ENCODE data around the gene RBP5.

Gene RBP5

DNA sequence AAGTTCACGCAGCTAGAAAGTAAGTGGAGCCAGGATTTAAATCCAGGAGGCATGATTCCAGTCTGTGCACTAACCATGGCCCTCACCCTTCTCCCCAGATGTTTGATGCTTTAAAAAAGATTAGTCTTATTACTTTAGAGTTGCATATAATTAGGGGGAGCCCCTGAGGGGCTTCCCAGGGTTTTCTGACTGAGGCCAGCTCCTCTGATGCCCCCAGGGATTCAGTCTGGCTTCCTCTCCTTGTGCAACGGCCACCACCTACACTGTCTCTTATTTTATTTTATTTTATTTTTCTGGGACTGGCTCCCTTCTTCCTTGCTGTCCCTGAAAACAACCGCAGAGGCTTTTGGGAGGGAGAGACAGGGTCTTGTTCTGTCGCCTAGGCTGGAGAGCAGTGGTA lies 24.1 kb upstream of the RBP5 start:
- Histone ChIP-seq H3K4me1 (ENCODE audit: low read length) (no peaks in the 10 kb centered on the region), H3K36me3 (replicated peaks; ENCODE audit: low read depth, low read length) (no peaks in the 10 kb centered on the region), H3K9ac (ENCODE audit: low read length) (no peak overlapping the region), H3K9me3 (ENCODE audit: insufficient read depth, low read length) (no peaks in the 10 kb centered on the region), H3K4me2 (ENCODE audit: low read length) (no peak overlapping the region), H3K79me2 (ENCODE audit: low read length) (no peaks in the 10 kb centered on the region), H3K4me3 (ENCODE audit: low read length) (no peak overlapping the region), H2AFZ (ENCODE audit: low read depth, low read length) (no peak overlapping the region), H4K20me1 (ENCODE audit: insufficient read depth, low read length) (no peaks in the 10 kb centered on the region), H3K27ac (ENCODE audit: low read length) (no peak overlapping the region), H3K27me3 (ENCODE audit: low read depth, low read length) (no peaks in the 10 kb centered on the region)
- no peak for TF ChIP-seq EZH2phosphoT487 (IDR thresholded peaks at IDR 0.05; ENCODE audit: low read depth)

DNA sequence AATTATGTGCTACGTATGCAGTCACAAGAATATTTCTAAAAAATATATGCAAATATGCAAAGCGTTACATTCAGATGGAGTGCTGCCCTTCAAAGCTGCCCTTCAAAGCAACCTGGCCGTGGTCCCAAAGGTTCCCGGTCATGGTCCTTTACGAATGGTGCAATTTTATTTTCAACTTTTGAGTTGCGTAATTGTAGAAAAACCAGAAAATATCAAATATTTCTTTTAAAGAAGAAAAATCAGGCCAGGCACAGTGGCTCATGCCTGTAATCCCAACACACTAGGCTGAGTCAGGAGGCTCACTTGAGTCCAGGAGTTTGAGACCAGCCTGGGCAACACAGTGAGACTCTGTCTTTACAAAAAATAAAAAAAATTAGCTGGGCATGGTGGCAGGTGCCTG lies 22.8 kb upstream of the RBP5 start:
- Histone ChIP-seq H3K4me2 (ENCODE audit: low read length) (no peak overlapping the region), H3K27me3 (ENCODE audit: low read depth, low read length) (no peaks in the 10 kb centered on the region), H3K36me3 (replicated peaks; ENCODE audit: low read depth, low read length) (no peaks in the 10 kb centered on the region), H2AFZ (ENCODE audit: low read depth, low read length) (no peak overlapping the region), H3K9ac (ENCODE audit: low read length) (no peak overlapping the region), H4K20me1 (ENCODE audit: insufficient read depth, low read length) (no peaks in the 10 kb centered on the region), H3K4me3 (ENCODE audit: low read length) (no peak overlapping the region), H3K79me2 (ENCODE audit: low read length) (no peaks in the 10 kb centered on the region), H3K27ac (ENCODE audit: low read length) (no peak overlapping the region), H3K4me1 (ENCODE audit: low read length) (no peaks in the 10 kb centered on the region), H3K9me3 (ENCODE audit: insufficient read depth, low read length) (no peaks in the 10 kb centered on the region)
- no peak for TF ChIP-seq EZH2phosphoT487 (IDR thresholded peaks at IDR 0.05; ENCODE audit: low read depth)
- TF ChIP-seq, protein P1, sequence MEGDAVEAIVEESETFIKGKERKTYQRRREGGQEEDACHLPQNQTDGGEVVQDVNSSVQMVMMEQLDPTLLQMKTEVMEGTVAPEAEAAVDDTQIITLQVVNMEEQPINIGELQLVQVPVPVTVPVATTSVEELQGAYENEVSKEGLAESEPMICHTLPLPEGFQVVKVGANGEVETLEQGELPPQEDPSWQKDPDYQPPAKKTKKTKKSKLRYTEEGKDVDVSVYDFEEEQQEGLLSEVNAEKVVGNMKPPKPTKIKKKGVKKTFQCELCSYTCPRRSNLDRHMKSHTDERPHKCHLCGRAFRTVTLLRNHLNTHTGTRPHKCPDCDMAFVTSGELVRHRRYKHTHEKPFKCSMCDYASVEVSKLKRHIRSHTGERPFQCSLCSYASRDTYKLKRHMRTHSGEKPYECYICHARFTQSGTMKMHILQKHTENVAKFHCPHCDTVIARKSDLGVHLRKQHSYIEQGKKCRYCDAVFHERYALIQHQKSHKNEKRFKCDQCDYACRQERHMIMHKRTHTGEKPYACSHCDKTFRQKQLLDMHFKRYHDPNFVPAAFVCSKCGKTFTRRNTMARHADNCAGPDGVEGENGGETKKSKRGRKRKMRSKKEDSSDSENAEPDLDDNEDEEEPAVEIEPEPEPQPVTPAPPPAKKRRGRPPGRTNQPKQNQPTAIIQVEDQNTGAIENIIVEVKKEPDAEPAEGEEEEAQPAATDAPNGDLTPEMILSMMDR (IDR thresholded peaks at IDR 0.05; ENCODE audit: low read depth, low read length): no peak

DNA sequence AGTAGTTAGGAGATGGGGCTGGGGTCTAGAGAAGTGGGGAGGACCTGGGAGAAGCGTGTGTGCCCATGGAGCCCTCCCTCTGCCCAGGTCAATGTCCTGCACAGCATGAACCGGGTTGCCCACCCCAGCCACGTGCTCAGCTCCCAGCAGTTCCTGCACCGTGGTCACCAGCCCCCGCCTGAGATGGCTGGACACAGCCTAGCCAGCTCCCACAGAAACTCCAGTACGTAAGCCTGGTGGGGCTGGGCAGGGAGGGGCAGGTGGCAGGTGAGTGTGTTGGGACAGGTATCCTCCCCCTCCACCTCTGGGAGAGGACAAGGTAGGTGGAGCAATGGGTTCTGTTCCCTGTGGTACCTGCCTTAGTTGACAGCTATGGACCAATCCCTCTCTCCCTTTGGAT lies 22.2 kb upstream of the RBP5 start:
- Histone ChIP-seq H3K4me3 (ENCODE audit: low read length) (no peak overlapping the region), H3K36me3 (replicated peaks; ENCODE audit: low read depth, low read length) (no peaks in the 10 kb centered on the region), H2AFZ (ENCODE audit: low read depth, low read length) (no peak overlapping the region), H4K20me1 (ENCODE audit: insufficient read depth, low read length) (no peaks in the 10 kb centered on the region), H3K27me3 (ENCODE audit: low read depth, low read length) (no peaks in the 10 kb centered on the region), H3K9ac (ENCODE audit: low read length) (no peak overlapping the region), H3K9me3 (ENCODE audit: insufficient read depth, low read length) (no peaks in the 10 kb centered on the region), H3K79me2 (ENCODE audit: low read length) (no peaks in the 10 kb centered on the region), H3K4me2 (ENCODE audit: low read length) (no peak overlapping the region), H3K4me1 (ENCODE audit: low read length) (no peaks in the 10 kb centered on the region), H3K27ac (ENCODE audit: low read length) (no peak overlapping the region)
- TF ChIP-seq EZH2phosphoT487 (IDR thresholded peaks at IDR 0.05; ENCODE audit: low read depth): no peak
- TF ChIP-seq, protein P1 (IDR thresholded peaks at IDR 0.05; ENCODE audit: low read depth, low read length): no peak

- Histone ChIP-seq H3K79me2 (ENCODE audit: low read length) (no peaks in the 10 kb centered on the region), H3K4me1 (ENCODE audit: low read length) (no peaks in the 10 kb centered on the region), H3K9ac (ENCODE audit: low read length) (no peak overlapping the region), H2AFZ (ENCODE audit: low read depth, low read length) (no peak overlapping the region), H3K27me3 (ENCODE audit: low read depth, low read length) (no peaks in the 10 kb centered on the region), H3K4me2 (ENCODE audit: low read length) (no peak overlapping the region), H3K27ac (ENCODE audit: low read length) (no peak overlapping the region), H3K36me3 (replicated peaks; ENCODE audit: low read depth, low read length) (no peaks in the 10 kb centered on the region), H3K9me3 (ENCODE audit: insufficient read depth, low read length) (no peaks in the 10 kb centered on the region), H3K4me3 (ENCODE audit: low read length) (no peak overlapping the region), H4K20me1 (ENCODE audit: insufficient read depth, low read length) (no peaks in the 10 kb centered on the region)
- TF ChIP-seq, protein P1 (IDR thresholded peaks at IDR 0.05; ENCODE audit: low read depth, low read length): no peak
- no peak for TF ChIP-seq EZH2phosphoT487 (IDR thresholded peaks at IDR 0.05; ENCODE audit: low read depth)
Observed at GRCh38 chr12:7150356-7150755, 21.7 kb upstream of the RBP5 start.

DNA sequence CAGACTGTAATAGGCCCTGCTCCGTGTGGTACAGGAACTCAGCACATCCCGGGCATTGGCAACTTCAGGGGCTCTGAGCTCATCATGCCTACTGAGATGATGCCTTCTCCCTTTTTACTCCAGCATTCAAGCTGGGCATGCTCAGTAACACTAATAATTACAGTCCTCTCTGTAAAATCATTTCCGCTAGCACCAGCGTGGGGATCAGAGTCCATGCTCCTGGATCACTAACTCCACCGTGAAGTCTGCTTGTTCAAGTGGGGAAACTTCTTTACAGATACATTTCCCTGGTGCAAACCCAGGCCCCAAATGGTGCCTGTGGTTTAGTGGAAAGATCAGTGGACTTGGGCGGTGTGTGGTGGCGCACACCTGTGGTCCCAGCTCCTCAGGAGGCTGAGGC lies 18.2 kb upstream of the RBP5 start:
- no peaks in the 10 kb centered on the region for H3K9me3 ChIP-seq (ENCODE audit: insufficient read depth, low read length)
- H3K4me2 ChIP-seq (ENCODE audit: low read length): no peak overlapping the region
- TF ChIP-seq EZH2phosphoT487 (IDR thresholded peaks at IDR 0.05; ENCODE audit: low read depth): no peak
- TF ChIP-seq, protein P1 (IDR thresholded peaks at IDR 0.05; ENCODE audit: low read depth, low read length): no peak
- no peaks in the 10 kb centered on the region for H3K79me2 ChIP-seq (ENCODE audit: low read length)
- no peak overlapping the region for H3K4me3 ChIP-seq (ENCODE audit: low read length)
- H3K9ac ChIP-seq (ENCODE audit: low read length): no peak overlapping the region
- no peaks in the 10 kb centered on the region for H3K4me1 ChIP-seq (ENCODE audit: low read length)
- H3K36me3 ChIP-seq (replicated peaks; ENCODE audit: low read depth, low read length): no peaks in the 10 kb centered on the region
- H4K20me1 ChIP-seq (ENCODE audit: insufficient read depth, low read length): no peaks in the 10 kb centered on the region
- H3K27me3 ChIP-seq (ENCODE audit: low read depth, low read length): no peaks in the 10 kb centered on the region
- no peak overlapping the region for H3K27ac ChIP-seq (ENCODE audit: low read length)
- H2AFZ ChIP-seq (ENCODE audit: low read depth, low read length): no peak overlapping the region
